Right lung (tissue), 5 donors: ENCODE results near the gene TGFBR3L. TPM values are rescaled to one million over a fixed set of nuclear protein-coding genes. Genes with fewer than 3 reads are reported as not detected.
"Not testable (repeated sequence)": the region's sequence is repeated elsewhere in the genome, so short reads cannot be mapped to it uniquely, and the experiment has no call there.

Source experiments
- DNase-seq, 2 donors: peaks; one replicate each; pipeline ENCODE4 v3.0.0-alpha.2; 2013
- polyA plus RNA-seq, 5 donors: library from polyadenylated mRNA; unstranded; fragments of 120-200 nt; gene quantifications; one replicate each; pipeline versions ENCODE4 v1.2.1 to v1.2.3, GENCODE V29; 2013; ENCODE audit warnings: inconsistent platforms in 1 of 5, low replicate concordance in 1 of 5; ENCODE audit not compliant: insufficient read length in 5 of 5, insufficient read depth in 1 of 5

TGFBR3L gene
- polyA plus RNA-seq, 5 donors = 0.23 to 0.39 TPM; not detected in 3

DNA sequence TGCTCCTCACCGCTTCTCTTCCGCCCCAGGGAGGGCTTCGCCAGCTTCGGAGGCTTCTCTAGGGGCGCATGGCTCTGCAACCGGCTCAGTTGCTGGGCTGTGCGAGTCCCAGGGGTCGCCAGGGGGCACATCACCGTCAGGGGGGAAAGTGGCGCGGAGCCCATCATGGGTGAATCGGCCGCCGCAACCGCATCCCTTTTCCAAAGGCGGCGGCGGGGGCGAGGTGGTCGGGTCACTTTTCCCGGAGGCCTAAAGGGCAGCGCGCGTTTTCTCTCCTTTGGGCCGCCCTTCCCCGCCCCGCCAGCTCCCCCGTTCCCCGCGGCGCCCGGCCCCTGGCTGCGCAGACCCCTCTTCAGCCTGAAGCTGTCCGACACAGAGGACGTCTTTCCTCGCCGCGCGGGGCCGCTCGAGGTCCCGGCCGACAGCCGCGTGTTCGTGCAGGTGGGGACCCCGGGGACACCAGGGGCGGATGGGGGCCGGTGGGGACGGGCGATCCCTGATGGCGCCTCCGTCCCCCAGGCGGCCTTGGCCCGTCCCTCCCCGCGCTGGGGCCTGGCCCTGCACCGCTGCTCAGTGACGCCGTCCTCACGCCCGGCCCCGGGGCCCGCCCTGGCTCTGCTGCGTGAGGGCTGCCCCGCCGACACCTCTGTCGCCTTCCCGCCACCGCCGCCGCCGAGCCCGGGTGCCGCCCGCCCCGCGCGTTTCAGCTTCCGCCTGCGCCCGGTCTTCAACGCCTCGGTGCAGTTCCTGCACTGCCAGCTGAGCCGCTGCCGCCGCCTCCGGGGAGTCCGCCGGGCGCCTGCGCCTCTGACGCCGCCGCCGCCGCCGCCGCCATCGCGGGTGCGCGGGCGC lies 1.7 kb downstream of the TGFBR3L start:
- DNase-seq = no peak

DNA sequence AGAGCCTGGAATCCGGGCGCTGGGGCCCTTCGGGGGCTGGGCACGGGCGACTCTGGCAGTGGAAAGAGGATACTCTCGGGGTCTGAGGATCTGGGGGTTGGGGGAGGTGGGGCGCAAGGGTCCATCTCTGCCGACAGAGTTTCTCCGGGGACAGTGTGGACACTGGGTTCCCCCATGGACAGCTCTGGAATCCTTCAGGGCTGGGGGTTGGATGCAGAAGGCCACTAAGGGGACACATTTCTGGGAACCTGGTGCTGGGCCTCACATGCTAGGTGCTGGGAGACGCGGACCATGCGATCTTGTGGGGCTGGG lies 2.3 kb downstream of the TGFBR3L start:
- DNase-seq = no peak

DNA sequence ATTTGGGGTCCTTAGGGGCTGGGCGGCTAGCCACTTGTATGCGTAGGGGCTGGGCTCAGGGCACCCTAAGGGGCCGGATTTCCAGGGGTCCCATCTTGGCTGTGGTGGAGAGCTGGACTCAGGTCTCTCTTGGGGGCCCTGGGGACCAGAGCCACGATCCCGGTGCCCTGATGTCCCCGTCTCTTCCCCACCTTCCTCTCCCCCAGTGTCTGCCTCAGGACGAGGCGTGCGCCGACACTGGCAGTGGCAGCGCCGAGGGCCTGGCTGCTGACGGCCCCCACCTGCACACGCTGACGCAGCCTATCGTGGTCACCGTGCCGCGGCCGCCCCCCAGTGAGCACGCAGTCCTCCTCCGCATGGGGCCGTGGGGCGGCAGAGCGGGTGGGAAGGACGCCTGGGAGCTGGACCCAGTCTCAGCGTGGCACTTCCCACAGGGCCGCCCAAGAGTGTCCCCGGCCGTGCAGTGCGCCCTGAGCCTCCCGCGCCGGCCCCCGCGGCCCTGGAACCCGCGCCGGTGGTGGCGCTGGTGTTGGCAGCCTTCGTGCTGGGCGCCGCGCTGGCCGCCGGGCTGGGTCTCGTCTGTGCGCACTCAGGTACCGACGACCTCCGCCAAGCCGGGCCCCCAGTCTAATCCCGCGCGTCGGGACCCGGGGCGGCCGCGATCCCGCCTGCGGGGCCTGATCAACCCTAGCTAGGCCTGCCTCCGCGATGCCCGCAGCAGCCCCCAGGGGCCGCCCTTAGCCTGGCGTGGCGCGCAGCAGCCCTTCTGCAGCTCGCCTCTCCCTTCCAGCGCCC lies 2.8 kb downstream of the TGFBR3L start:
- DNase-seq = no peak

DNA sequence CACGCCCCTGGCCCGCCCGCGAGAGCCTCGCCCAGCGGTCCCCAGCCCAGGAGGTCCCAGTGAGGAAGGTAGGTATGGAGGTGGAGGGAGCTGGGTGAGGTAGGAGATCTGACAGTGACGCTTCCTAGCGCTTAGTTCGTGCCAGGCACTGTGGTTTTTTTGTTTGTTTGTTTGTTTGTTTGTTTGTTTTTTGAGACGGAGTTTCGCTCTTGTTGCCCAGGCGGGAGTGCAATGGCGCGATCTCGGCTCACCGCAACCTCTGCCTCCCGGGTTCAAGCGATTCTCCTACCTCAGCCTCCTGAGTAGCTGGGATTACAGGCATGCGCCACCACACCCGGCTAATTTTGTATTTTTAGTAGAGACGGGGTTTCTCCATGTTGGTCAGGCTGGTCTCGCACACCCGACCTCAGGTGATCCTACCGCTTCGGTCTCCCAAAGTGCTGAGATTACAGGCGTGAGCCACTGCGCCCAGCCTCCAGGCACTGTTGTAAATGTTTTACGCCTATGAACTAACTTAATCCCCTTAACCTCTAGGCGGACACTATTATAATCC lies 3.5 kb downstream of the TGFBR3L start:
- DNase-seq = not testable (repeated sequence)

DNA sequence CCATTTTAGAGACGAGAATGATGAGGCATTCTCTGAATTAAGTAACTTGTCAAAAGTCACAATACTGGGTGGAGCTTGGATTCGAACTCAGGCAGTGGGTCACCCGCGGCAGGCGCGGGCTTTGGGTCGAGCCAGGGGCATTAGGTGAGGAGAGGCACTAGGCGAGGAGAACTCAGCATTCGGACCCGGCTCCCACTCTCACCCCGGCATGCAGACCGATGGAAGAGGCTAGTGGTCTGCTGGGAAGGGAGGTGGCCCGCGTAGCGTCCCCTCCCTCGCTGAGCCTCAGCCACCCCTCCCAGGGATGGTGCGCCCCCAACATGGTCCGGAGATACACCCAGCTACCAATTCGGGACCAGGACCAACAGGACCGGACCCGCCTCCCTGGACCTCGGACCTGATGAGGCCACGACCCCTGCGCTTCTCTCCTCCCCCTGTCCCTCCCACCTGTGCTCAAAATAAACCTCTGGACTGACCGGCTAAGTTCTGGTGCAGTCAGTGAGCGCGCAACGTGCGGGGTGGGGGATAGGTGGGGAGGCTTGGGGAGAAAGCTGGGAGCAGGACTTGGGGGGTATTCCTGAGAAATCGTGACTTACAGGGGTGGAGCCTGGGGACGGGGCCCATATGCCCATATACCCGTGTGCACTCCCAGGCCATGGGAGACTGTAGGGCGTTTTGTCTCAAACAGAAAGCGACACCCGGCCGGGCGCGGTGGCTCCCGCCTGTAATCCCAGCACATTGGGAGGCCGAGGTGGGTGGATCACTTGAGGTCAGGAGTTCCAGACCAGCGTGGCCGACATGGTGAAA lies 4.2 kb downstream of the TGFBR3L start:
- no peak for DNase-seq

DNA sequence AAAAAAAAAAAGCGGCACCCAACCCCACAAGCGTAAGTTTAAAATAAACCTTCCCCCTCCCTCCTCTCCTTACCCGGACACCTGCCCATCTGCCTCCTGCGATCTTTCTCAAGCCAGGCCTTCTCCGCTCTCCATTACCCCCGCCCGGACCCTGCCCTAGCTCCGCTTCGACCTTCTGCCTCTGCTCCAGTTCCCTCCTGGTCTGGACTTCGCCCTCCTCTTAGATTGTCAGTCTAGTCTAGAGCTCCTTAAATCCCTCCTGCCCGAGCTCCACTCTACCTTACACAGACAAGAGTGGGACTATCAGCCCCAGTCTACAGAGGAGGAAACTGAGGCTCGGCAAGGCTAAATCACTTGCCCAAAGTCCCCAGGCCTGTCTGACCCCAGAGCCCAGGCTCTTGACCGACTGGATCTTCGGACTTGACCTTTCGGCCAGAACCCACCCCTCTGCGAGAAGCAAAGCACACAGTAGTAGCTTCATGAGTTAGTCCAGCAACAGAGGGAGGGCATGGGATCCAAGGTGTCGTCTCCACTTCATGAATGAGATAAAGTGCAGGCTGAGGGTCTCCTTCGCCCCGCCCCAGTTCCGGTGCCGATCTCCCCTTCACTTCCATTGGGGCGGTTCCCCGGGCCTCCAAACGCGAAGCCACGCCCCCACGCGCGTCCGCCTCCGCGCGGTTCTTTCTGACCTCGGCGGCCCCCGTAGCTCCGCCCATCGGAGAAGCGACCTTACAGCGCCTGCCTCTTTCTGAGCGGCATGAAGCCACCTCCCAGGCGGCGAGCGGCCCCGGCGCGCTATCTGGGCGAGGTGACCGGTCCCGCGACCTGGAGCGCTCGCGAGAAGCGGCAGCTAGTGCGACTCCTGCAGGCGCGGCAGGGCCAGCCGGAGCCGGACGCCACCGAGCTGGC lies 5.2 kb downstream of the TGFBR3L start, which contains the start of gene SNAPC2:
Gene SNAPC2 (plus strand): TSS at position 729 of the 909 bp plus-strand sequence. CDS start 29 bp downstream, at position 758.
- DNase-seq = peak; percentile 95 to 96

DNA sequence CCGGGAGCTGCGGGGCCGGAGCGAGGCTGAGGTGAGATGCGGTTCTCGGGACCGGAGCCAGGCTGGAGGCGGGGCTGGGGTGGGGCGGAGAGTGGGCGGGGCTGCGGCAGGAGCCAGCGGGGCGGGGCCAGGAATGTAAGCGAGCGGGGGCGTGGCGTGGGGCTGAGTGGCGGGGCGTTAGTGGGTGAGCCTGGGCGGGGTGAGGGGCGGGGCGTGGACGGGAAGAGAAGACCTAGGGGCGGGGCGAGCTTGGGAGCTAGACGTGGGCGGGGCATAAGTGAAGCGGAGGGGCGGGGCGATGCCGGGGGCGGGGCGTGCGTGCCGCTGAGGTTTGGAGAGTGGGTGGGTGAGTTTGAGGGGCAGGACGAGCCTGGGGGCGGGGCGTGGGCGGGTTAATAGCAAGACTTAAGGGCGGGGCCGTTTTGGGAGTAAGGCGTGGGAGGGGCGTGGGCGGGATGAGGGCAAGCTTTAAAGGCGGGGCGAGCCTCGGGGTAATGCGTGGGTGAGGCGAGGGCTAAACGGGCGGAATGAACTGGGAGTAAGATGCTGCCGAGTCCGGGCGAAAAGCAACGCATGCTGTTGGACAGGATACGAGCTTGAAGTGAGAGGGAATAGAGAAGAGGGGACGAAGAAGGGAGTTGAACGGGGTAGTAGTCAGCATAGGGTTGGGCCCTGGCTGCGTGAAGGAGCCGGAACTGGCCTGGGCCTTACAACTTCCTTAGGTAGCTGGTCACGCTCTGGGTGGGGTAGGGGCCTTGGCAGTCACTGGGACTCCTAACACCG lies 6.1 kb downstream of the TGFBR3L start:
- peak; percentile 93 to 94 for DNase-seq

DNA sequence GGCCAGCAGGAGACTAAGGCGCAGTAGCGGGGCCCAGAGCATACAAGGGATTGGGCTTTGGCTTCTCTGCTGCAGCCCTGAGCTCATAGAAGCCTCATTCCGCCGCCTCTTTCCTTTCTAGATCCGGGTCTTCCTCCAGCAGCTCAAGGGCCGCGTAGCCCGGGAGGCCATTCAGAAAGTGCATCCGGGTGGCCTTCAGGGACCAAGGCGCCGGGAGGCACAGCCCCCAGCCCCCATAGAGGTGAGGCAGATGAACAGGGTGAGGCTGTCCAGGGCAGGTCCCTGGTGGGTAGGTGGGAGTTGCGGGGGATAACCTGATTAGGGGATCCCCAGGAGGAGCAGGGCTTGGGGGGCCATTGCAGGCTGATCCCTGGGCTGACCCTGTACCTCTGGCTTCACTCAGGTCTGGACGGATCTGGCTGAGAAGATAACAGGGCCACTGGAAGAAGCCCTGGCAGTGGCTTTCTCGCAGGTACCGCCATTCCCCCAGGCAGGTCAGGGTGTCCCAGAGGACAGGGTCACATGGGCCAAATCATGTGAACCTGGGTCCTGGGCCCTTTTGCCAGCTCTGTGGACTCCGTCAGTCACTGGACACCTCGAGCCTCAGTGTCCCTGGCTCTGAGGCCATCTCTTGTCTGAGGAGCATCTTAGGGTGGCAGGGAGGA lies 6.8 kb downstream of the TGFBR3L start:
- no peak for DNase-seq

DNA sequence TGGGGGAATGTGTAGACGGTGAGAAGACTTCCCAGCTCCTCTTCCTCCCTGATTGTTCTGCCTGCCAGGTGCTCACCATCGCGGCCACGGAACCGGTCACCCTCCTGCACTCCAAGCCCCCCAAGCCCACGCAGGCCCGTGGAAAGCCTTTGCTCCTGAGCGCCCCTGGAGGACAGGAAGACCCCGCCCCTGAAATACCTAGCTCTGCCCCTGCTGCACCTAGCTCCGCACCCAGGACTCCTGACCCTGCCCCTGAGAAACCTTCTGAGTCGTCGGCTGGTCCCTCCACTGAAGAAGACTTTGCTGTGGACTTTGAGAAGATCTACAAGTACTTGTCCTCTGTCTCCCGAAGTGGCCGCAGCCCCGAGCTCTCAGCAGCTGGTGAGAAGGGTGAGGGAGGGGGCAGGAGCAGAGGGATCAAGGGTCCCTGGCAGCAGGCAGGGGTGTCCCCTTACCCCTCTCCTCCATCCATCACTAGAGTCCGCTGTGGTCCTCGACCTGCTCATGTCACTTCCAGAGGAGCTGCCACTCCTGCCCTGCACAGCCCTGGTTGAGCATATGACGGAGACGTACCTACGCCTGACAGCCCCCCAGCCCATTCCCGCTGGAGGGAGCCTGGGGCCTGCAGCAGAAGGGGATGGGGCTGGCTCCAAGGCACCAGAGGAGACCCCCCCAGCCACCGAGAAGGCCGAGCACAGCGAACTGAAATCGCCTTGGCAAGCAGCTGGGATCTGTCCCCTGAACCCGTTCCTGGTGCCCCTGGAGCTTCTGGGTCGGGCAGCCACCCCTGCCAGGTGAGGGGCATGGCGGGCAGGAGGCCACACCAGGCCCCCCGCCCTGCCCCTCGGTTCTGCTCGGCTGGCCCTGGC lies 7.6 kb downstream of the TGFBR3L start:
- no peak for DNase-seq

DNA sequence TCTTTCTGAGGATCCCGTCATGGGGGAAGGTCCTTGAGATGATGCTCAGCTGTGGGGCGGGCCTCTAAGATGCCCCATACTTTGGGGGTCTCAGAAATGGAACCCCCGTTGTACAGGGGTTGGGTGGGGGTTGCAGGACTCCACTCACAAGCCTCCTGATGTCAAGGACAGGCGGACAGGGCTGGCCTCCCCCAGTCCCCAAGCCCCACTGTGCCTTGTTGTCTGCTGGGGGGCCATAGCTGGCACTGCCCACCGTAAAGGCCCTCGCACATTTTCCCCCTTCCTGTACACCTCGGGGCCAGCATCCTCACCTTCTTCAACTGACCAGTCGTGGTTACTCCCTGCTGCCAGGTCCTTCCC lies 8.2 kb downstream of the TGFBR3L start:
- no peak for DNase-seq

DNA sequence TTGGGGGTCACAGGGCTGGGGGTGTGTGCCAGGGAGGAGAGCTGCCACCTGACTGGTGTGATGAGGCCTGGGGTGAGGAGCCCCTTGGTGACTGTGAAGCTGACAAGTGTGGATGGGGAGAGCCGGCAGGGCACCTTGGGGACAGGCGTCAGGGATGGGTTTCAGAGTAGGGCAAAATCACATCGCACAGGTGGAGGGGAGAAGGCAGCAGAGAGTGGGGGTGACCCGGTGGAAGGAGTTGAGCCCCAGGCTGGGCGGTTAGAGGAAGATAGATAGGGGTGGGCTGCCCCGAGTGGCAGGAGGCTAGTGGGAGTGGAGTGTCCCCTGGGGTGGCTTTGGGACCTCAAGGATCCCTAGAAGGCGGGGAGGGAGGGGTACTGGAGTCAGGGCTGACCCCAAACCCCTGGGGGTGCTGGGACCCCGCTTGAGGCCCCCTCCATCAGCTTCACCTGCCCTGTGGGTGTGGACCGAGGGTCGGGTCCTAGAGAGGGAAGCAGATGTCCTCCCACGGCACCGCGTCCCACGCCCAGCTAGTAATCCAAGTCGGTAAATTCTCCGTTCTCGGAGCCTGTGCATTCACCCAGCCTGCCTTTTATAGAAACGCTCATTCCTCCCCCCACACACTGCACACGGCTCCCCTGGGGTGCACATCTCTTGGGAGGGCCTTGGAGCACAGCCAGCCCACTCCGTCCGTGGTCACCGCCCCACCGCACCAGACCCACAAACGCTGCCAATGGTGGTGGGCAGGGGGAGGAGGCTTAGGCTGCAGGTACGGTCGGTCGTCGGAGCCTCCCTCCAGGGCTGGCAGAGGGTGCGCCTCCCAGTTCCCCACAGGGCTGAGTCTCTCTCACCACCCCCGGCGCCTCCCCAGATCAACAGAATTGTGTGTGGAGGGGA lies 8.9 kb downstream of the TGFBR3L start:
- no peak for DNase-seq

DNA sequence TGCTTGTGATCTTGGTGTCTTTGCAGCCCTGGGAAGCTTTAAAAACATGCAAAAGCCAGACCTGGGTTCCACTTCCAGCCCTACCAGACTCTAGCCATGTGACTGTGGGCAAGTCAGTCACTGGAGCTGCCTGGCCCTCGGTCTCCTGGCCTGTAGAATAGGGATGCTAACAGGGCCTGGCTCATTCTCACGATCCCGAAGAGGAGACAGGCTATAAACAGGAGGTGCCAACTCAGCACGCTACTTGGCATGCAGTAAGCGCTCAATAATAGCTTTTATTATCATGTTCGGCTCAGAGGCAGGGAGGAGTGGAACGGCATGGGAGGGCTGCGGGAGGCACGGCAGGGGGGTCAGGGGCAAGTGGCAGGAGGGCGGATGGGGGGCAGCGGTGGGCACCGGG lies 9.6 kb downstream of the TGFBR3L start:
- no peak for DNase-seq

DNA sequence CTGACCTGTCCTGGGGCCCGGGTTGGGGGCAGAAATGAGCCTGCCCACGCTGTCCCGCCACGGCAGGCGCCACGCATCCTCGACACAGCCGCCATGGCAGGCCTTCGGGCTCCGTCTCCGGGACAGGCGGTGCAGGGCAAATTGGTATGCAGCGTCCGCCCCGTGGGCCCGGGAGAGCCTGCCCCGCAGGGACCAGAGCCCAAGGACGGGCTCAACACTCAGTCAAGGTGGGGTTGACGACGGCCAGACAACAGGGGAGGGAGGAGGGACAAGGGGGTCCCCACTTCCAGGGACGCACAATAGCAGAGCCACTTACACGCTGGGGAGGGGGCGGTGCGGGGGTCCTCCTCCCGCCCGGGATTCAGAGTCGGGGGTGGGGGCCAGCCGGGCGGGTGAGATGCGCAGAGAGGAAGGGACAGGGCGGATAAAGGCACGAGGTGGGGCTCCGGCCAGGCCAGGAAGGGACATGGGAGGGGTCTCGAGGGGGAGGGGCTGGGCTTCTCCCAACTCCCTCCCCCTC lies 10.1 kb downstream of the TGFBR3L start:
- DNase-seq = no peak

DNA sequence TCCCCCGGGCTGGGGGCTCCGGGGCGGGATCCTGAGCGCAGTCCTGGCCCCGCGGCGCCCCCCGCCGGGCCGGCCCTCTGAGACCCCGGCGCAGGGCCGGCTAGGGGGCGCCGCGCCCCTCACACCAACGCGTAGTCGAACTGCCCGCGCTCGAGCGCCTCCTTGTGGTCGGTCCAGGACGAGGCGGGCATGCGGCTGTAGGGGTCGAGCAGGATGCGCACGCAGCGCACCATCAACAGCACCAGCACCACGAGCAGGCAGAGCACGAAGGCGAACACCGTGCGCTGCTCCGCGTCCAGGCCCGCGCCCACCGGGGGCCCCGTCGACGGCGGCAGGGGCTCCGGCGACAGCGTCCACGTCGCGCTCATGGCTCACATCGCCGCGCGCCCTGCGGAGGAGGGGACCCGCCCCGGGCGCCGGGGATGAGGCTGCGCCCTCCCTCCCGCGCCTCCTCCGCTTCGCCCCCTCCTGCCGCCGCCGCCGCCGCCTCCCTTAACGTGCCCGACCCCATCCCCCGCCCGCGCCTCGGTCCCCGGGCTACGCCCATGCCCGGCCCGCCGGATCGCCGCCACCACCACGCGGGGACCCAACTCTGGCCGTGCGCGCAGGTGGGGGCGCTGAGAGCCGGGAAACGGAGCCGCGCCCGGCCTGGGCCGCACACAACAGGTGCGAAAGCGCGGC lies 10.7 kb downstream of the TGFBR3L start:
- no peak for DNase-seq

DNA sequence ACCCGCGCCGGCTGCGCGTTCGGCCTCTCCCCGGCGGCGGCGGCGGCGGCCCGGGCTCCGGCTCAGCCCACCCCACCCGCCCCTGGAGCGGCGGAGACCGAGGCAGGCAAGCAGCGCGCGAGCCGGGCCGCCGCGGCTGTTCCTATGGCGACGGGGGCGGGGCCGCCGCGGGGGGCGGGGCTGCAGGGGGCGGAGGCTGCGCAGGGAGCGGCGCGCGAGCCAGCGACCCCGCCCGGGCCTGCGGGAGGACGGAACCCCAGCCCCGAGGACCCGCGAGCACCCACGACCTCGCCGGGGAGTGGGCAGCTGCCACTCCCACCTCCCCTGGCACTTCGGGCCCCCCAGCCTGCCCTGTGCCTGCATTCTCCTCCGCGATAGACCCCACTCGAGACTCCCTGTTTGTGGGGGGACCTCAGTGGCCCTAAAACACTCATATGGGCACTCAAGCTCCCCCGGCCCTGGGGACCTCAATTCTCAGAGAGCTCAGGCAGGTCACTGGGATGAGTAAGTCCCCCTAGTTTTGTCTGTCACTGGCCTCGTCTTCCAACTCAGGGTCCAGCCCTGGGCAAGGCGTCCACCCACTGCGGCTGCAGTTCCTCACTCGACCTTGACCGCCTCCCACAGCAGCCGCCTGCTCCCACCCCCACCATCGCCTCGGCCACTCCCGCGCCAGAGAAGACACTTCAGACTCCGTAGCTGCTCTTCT lies 11.5 kb downstream of the TGFBR3L start, which contains the start of gene CTXN1:
Gene CTXN1 (minus strand): TSS at position 115 of the 706 bp plus-strand sequence. CDS start 597 bp downstream, outside the sequence.
- DNase-seq = no peak
